ENCODE results near the gene RAB4A. TPM values are rescaled to one million over a fixed set of nuclear protein-coding genes. Genes with fewer than 3 reads are reported as not detected.
A peak's percentile ranks its signal among the peaks of the same experiment; 100 is the strongest.

The RAB4A gene
- total and polyA plus RNA-seq, 9 of the 15 experiments (the other 6 are each of a cell fraction or from before 2014, with no cell fraction given), result 8.3 to 61.0 (median 26.7) TPM

- TF ChIP-seq ETV6 (IDR thresholded peaks at IDR 0.05; ENCODE audit: borderline replicate concordance in 1 of 2, low read depth in 2 of 2, low read length in 1 of 2) (no peak), ETV6 (CRISPR knock-in tag; IDR thresholded peaks at IDR 0.05; ENCODE audit: borderline replicate concordance) (no peak), SRSF3 (IDR thresholded peaks at IDR 0.05; ENCODE audit: insufficient read depth, low read length) (no peak), MAFK (IDR thresholded peaks at IDR 0.05; ENCODE audit: low read length) (no peak), MEF2A (IDR thresholded peaks at IDR 0.05; ENCODE audit: control insufficient read depth, low read depth, low read length) (no peak), ZBTB1 (CRISPR knock-in tag; IDR thresholded peaks at IDR 0.05; ENCODE audit: borderline replicate concordance, low read depth) (0 out of 2 replicates have a peak, but pooled peaks have one; percentile 54), ZBTB5 (IDR thresholded peaks at IDR 0.05) (no peak), ZNF584 (CRISPR knock-in tag; IDR thresholded peaks at IDR 0.05; ENCODE audit: low read depth) (no peak), FOXJ2 (tag; IDR thresholded peaks at IDR 0.05) (no peak), ELF1 (tag; IDR thresholded peaks at IDR 0.05) (no peak), HINFP (tag; conservative IDR thresholded peaks at IDR 0.05; ENCODE audit: low read depth) (no peak), RFX7 (CRISPR knock-in tag; IDR thresholded peaks at IDR 0.05) (no peak), ZNF609 (CRISPR knock-in tag; IDR thresholded peaks at IDR 0.05; ENCODE audit: borderline replicate concordance) (0 out of 2 replicates have a peak, but pooled peaks have one; percentile 1), ZNF586 (CRISPR knock-in tag; conservative IDR thresholded peaks at IDR 0.05) (no peak), TEAD1 (CRISPR knock-in tag; IDR thresholded peaks at IDR 0.05) (no peak; a peak in 1 of 4 replicates), NFRKB (IDR thresholded peaks at IDR 0.05; ENCODE audit: low read depth) (peak; percentile 42; the same call in 1 of the 2 replicates), ARID1B (IDR thresholded peaks at IDR 0.05) (no peak)
These were observed 72.0 kb downstream of the RAB4A start, which contains the start of gene CCSAP (continued) for GRCh38 chr1:229342656-229343569.
